NCI-H187 treated with DMSO at 0.1 percent for 48 hours (cell line): Measurements from ENCODE around the gene SNRNP27.

Source experiments
- DNase-seq: peaks from one replicate; lab custom pipeline; 2025; lab: John Stamatoyannopoulos, UW

The SNRNP27 gene

GRCh38 chr2:69916106-69916505 is 22.4 kb downstream of the SNRNP27 start:
- no peak for DNase-seq

GRCh38 chr2:69917852-69918251 is 24.1 kb downstream of the SNRNP27 start:
- no peak for DNase-seq

DNA sequence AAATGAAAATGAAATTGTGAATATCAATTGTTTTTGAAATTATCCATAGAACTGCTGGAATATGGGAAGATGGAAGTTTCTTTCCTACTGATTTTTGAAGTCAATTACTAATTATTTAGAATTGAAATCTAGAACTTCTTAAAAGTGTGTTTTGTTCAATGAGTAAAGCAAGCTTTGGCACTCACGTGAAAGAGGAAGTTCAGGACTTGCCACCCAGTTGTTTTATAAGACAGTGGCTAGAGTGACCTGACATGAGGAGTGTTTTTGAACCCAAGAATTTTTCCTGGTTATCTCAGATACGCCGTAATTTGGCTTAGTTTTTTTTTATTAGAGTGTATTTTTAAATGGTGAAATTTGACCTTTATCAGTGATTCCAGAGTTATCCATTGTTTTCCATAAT is 24.6 kb downstream of the SNRNP27 start:
- DNase-seq: no peak

DNA sequence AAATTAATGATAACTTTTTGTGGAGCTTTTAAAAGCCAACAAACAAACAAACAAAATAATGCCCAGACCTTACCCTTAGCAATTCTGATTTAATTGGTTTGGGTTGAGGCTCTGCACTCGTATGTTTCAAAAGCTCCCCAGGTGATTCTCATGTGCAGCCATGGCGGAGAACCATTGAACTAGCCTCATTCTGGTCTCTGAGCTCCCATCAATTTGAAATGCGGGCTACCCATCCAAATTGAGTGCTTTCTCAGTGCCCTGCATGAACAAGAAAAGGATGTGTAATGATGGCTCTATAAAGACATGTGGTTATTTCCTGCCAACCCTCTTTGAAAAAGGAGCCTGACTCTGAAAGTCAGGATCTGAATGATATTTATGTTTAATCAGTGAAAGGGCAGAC is 29.4 kb downstream of the SNRNP27 start:
- no peak for DNase-seq

GRCh38 chr2:69926849-69927515 is 33.2 kb downstream of the SNRNP27 start:
- no peak for DNase-seq

GRCh38 chr2:69931832-69932595 is 38.3 kb downstream of the SNRNP27 start:
- DNase-seq: no peak

DNA sequence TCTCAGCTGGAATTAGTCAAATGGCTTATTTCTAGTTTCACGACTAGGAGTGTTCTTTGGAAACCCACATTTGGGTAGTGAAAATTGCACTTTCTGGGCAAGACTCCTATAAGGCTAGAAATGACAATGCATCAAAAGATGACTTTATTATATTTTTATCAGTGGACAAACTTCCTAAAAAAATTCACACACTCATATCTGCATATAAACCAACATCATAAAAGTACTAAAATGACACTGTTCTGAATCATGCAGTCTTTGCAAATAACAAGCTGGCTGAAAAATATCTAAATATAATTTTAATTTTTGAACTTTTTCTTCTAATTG is 38.8 kb downstream of the SNRNP27 start:
- no peak for DNase-seq

GRCh38 chr2:69933254-69933828 is 39.6 kb downstream of the SNRNP27 start:
- DNase-seq: no peak

GRCh38 chr2:69933839-69934613 is 40.3 kb downstream of the SNRNP27 start:
- DNase-seq: no peak

- DNase-seq: no peak
Observed at GRCh38 chr2:69934614-69934908, 40.8 kb downstream of the SNRNP27 start.

- no peak for DNase-seq
Observed at GRCh38 chr2:69935011-69935410, 41.3 kb downstream of the SNRNP27 start.

DNA sequence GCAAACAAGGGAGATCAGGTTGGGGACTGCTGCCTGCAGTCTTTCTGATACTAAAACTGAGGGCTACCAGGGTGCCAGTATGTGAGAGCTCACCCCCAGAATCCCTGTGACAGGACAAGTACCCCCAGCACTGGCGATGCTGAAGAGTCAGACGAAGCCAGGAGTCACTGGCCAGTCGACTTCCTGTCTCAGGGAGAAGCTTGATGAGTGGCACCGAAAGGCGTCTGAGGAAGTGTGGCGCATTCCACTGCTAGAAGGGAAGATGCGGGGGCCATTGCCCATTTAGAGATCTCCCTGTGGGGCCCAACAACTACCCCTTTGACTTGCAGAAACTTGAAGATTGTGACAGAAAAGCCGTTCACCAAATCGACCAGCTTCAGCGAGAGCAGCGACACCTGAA is 43.1 kb downstream of the SNRNP27 start:
- DNase-seq: no peak

GRCh38 chr2:69937968-69938367 is 44.2 kb downstream of the SNRNP27 start:
- no peak for DNase-seq

DNA sequence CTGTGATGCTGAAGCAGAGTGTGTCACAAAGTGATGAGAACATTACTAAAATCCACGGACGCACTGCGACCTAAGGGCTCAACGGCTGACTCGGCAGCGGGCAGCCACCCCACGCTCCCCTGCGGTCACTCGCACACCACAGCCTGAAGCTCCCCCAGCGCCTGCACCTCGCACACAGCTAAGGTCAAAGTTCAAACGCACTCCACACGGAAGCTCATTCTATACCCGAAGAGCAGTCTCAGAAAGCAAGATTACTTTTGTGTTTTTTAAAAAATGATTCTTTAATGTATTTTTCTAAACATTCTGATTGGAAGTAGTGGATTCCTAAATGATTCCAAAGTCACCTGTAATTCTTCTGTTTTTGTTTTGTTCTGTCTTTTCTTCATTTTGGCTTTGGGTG is 46.0 kb downstream of the SNRNP27 start:
- DNase-seq: no peak

DNA sequence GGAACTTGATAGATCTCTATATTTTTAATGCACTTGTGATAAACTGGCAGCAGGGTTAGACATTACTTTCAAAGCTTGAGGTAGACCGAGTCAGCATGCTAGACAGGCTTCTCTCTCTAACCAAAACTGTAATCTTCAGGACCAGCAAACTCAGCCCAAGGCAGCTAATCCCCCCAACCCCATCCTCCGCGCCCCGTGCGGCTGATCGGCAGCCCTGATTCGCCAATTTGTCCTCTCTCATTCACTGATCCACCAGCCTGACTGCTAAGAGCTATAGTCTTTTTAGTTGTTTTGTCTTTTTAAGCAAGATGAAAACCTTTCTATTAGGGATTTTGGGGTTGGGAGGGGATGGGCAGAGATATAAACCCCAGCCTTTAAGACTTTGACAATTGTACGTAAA is 46.9 kb downstream of the SNRNP27 start:
- no peak for DNase-seq

DNA sequence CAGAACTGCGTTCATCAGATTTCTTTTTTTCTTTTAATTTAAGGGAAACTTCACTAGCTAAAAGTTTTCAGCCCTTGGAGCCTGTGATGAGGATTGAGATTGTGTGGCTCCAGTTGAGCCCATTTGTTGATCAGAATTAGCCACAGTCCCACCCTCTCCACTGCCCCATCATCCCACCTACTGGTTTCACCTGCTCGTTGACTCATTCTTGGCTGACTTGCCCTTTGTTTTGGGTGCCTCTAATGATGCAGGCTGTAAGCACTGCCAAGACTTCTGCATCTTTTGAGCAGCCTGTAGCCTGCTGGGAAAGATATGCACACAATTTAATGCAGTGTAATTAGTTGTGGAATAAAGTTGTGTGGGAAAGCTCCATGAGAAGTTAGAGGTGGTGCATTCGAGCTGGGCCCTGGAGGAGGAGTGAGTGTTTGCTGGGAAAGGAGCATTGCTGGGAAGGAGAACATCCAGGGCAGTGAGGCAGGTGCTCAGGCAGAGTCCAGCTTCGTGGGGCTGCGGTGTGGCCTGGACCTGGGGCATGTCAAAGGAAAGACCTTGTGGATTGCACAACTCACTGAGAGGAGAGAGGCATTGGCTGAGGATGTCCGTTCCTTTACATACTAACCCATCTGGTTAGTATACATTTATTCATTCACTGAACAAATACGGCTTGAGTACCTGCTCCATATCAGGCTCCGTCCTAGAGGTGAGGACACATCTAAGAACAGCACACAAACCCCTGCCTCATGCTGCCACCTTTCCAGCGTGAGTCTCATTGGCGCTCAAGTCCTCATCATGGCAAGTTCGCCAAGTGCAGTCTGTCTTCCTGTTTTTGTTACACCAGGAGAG is 49.5 kb downstream of the SNRNP27 start:
- DNase-seq: no peak

- DNase-seq: no peak
Observed at GRCh38 chr2:69943843-69944525, 50.2 kb downstream of the SNRNP27 start.

DNA sequence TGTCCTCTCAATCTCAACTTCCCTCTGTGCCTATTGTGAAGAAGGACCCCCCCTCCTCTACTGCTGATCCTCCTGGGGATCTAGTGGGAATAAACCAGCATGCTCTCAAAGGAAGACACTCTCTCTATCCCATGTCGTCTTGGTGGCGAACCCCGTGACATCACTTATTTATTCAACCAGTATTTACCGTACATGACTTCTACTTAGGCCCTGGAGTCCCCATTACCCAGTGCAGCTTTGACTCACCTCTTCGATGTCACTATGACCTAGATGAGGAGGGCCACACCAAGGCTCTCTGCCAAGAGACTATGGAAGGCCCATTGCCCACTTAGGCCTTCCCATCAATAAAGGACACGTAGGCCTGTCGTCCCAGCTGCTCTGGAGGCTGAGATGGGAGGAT is 51.0 kb downstream of the SNRNP27 start:
- DNase-seq: no peak

GRCh38 chr2:69945441-69945840 is 51.7 kb downstream of the SNRNP27 start:
- DNase-seq: no peak

DNA sequence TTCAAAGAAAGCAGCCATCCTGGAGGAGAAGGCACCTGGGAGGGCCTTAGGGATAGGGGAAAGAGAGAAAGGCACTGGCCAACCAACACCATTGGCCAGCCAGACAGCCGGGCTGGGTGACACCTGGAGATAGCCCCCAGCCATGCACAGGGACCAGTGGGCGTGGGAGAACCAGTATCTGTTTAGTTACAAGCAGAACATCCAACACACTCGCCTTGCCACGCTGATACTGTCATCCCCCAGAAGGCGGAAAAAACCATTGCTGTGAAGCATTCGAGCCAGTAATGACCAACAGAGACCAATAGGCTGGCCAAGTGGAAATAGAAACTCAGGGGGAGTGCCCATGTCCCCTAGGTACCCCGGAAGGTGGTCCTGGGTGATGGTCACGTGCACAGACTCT is 52.2 kb downstream of the SNRNP27 start:
- DNase-seq: no peak
